HCT116 (cell line): ENCODE results near the gene ETNK1. TPM values are rescaled to one million over a fixed set of nuclear protein-coding genes. Genes with fewer than 3 reads are reported as not detected.

Experiments
- ATAC-seq: fragments of 200-7000 bp; cut with Tn5 transposase; 2 replicates; pipeline ENCODE4 v1.9.1; 2020; ENCODE audit warnings: mild to moderate bottlenecking, moderate library complexity
- BruUV-seq: library from RNA; stranded (reverse); fragments of 400-500 nt; replicated peaks from 2 replicates; lab custom pipeline; 2021; lab: Mats Ljungman, UMichigan
- CTCF ChIA-PET: fragments of 300-600 bp; sonication (Branson Sonifier 250); formaldehyde crosslinking; loops from one replicate; lab custom pipeline; 2021; ENCODE audit warnings: antibody characterized with exemption; lab: Charles Lee
- POLR2A ChIA-PET: fragments of 300-600, 350-600 bp; sonication (Branson Sonifier 250); formaldehyde crosslinking; loops from one replicate; lab custom pipeline; 2021; ENCODE audit warnings: antibody characterized with exemption; lab: Charles Lee
- RAD21 ChIA-PET, 2 experiments: fragments of 300-600 bp; sonication (Branson Sonifier 250); formaldehyde crosslinking; loops; one replicate each; lab custom pipeline; 2023; ENCODE audit warnings: low total read pairs in 2 of 2; ENCODE audit not compliant: uncharacterized antibody in 2 of 2, unreplicated experiment in 2 of 2, low non-redundant PET in 1 of 2; lab: Charles Lee
- DNase-seq: peaks from one replicate; pipeline ENCODE4 v3.0.0-alpha.2; 2010; ENCODE audit warnings: low read depth, low spot score
- H2AFZ ChIP-seq: fragments of 200-600 bp; shearing (Covaris generic), sonication (generic); 2 replicates; pipeline ENCODE4 v1.6.1; 2017; ENCODE audit warnings: low read depth, mixed run types, mixed read lengths, antibody characterized with exemption, low read length; ENCODE audit not compliant: poor library complexity, severe bottlenecking
- H3K27ac ChIP-seq: 2 replicates; pipeline ENCODE4 v1.5.1; 2012; ENCODE audit warnings: low read depth, low read length
- H3K27me3 ChIP-seq: fragments of 200-600 bp; sonication (generic); 2 replicates; pipeline ENCODE4 v1.6.1; 2016; ENCODE audit warnings: mixed run types, low read length, mixed read lengths; ENCODE audit not compliant: insufficient read depth
- H3K36me3 ChIP-seq, 2 experiments: fragments of 200-500 bp in 1 of 2; fragments of 200-600 bp in 1 of 2; sonication (Bioruptor generic) in 1 of 2; sonication (generic) in 1 of 2; 2 replicates each; pipeline versions ENCODE4 v1.5.1 to v1.6.1; 2014 to 2016; ENCODE audit warnings: low read length in 2 of 2, inconsistent platforms in 1 of 2, mixed read lengths in 1 of 2, mixed run types in 1 of 2; ENCODE audit not compliant: insufficient read depth in 2 of 2, control insufficient read depth in 1 of 2
- H3K4me1 ChIP-seq, 2 experiments: fragments of 200-600 bp in 1 of 2; sonication (generic) in 1 of 2; 2 replicates each; pipeline versions ENCODE4 v1.5.1 to v1.6.1; 2012 to 2017; ENCODE audit warnings: low read length in 2 of 2, inconsistent platforms in 1 of 2, mild to moderate bottlenecking in 1 of 2, mixed read lengths in 1 of 2, mixed run types in 1 of 2, moderate library complexity in 1 of 2; ENCODE audit not compliant: insufficient read depth in 2 of 2, control insufficient read depth in 1 of 2
- H3K4me2 ChIP-seq: fragments of 200-600 bp; sonication (generic); 2 replicates; pipeline ENCODE4 v1.6.1; 2017; ENCODE audit warnings: mixed run types, low read length, mixed read lengths
- H3K4me3 ChIP-seq, 2 experiments: fragments of 200-600 bp in 1 of 2; sonication (generic) in 1 of 2; replicated peaks in 1 of 2; 2 replicates each; pipeline ENCODE4 v1.5.1; 2011 to 2016; ENCODE audit warnings: low read length in 2 of 2, control low read depth in 1 of 2, low read depth in 1 of 2, mild to moderate bottlenecking in 1 of 2, mixed read lengths in 1 of 2, mixed run types in 1 of 2
- H3K79me2 ChIP-seq: fragments of 200-600 bp; sonication (generic); 2 replicates; pipeline ENCODE4 v1.6.1; 2017; ENCODE audit warnings: mild to moderate bottlenecking, mixed run types, low read length, moderate library complexity, mixed read lengths; ENCODE audit not compliant: insufficient read depth
- H3K9ac ChIP-seq: fragments of 200-600 bp; sonication (generic); 2 replicates; pipeline ENCODE4 v1.6.1; 2016; ENCODE audit warnings: low read length, mixed read lengths
- H3K9me2 ChIP-seq: fragments of 200-600 bp; sonication (generic), shearing (Covaris generic); 2 replicates; pipeline ENCODE4 v1.6.1; 2017; ENCODE audit warnings: mixed run types, mild to moderate bottlenecking, moderate library complexity; ENCODE audit not compliant: insufficient read depth
- H3K9me3 ChIP-seq, 2 experiments: fragments of 200-500 bp in 1 of 2; fragments of 200-600 bp in 1 of 2; sonication (Bioruptor generic) in 1 of 2; sonication (generic) in 1 of 2; 2 replicates each; pipeline ENCODE4 v1.6.1; 2014 to 2017; ENCODE audit warnings: low read length in 2 of 2, mixed read lengths in 2 of 2, inconsistent platforms in 1 of 2, low read depth in 1 of 2, mild to moderate bottlenecking in 1 of 2, mixed run types in 1 of 2, moderate library complexity in 1 of 2; ENCODE audit not compliant: control insufficient read depth in 1 of 2, insufficient read depth in 1 of 2
- H4K20me1 ChIP-seq: fragments of 200-600 bp; sonication (generic), shearing (Covaris generic); 2 replicates; pipeline ENCODE4 v1.6.1; 2017; ENCODE audit warnings: mixed run types, mild to moderate bottlenecking, moderate library complexity; ENCODE audit not compliant: insufficient read depth
- ATF3 ChIP-seq: IDR thresholded peaks from 2 replicates; pipeline ENCODE4 v1.6.1; 2012
- CBX3 ChIP-seq: IDR thresholded peaks from 2 replicates; pipeline ENCODE4 v1.6.1; 2012; ENCODE audit warnings: low read depth
- EGR1 ChIP-seq: IDR thresholded peaks from 2 replicates; pipeline ENCODE4 v1.6.1; 2012; ENCODE audit warnings: low read depth
- EZH2 ChIP-seq: fragments of 200-600 bp; sonication (generic); IDR thresholded peaks from 2 replicates; pipeline ENCODE4 v1.6.1; 2017; ENCODE audit warnings: antibody characterized with exemption, mixed run types
- JUND ChIP-seq: IDR thresholded peaks from 2 replicates; pipeline ENCODE4 v1.6.1; 2012
- SRF ChIP-seq: IDR thresholded peaks from 2 replicates; pipeline ENCODE4 v1.6.1; 2012; ENCODE audit warnings: low read depth
- intact Hi-C: fragments of 100-400 bp; cut with micrococcal nuclease; formaldehyde crosslinking; loops from 2 replicates; pipeline ENCODE4 v1.10.0; 2022
- total RNA-seq: library from RNA; stranded (reverse); gene quantifications from one replicate; pipeline ENCODE4 v1.2.1, GENCODE V29; 2021; ENCODE audit not compliant: unreplicated experiment

ETNK1 gene
- total RNA-seq, 1 experiment from 2014 or later: 83.6 TPM

GRCh38 chr12:22733756-22734155 lies 108.8 kb downstream of the ETNK1 start:
- H3K9me2 ChIP-seq: no peaks in the 10 kb centered on the region
- H3K9me3 ChIP-seq: no peaks in the 10 kb centered on the region
- peak; percentile 54; the same call in 1 of the 2 replicates for ATAC-seq
- H3K27ac ChIP-seq: no peak overlapping the region
- RAD21 ChIA-PET: no interaction called here
- H3K79me2 ChIP-seq: no peaks in the 10 kb centered on the region
- intact Hi-C loops: no loop called here
- H3K4me3 ChIP-seq: no peak overlapping the region
- CTCF ChIA-PET: no interaction called here
- no TSS peak for BruUV-seq
- H3K9ac ChIP-seq: no peak overlapping the region
- H3K36me3 ChIP-seq: no peaks in the 10 kb centered on the region
- H4K20me1 ChIP-seq: no peaks in the 10 kb centered on the region
- POLR2A ChIA-PET: no interaction called here
- H3K4me1 ChIP-seq: no peaks in the 10 kb centered on the region
- TF ChIP-seq EGR1 (no peak), SRF (no peak), CBX3 (no peak), EZH2 (no peak), ATF3 (no peak)
- no peak for DNase-seq
- H3K27me3 ChIP-seq: no peaks in the 10 kb centered on the region
- H2AFZ ChIP-seq: no peak overlapping the region
- H3K4me2 ChIP-seq: no peak overlapping the region

- H2AFZ ChIP-seq: no peak overlapping the region
- H3K9me3 ChIP-seq: no peaks in the 10 kb centered on the region
- POLR2A ChIA-PET: no interaction called here
- H3K4me2 ChIP-seq: no peak overlapping the region
- H3K36me3 ChIP-seq: no peaks in the 10 kb centered on the region
- H3K9ac ChIP-seq: no peak overlapping the region
- intact Hi-C loops: no loop called here
- RAD21 ChIA-PET: no interaction called here
- no peak overlapping the region for H3K4me3 ChIP-seq
- no peak for DNase-seq
- H3K4me1 ChIP-seq: no peaks in the 10 kb centered on the region
- no peak for ATAC-seq
- no TSS peak for BruUV-seq
- no peak overlapping the region for H3K27ac ChIP-seq
- no peaks in the 10 kb centered on the region for H3K79me2 ChIP-seq
- CTCF ChIA-PET: no interaction called here
- TF ChIP-seq JUND (no peak), ATF3 (no peak)
- H3K27me3 ChIP-seq: no peaks in the 10 kb centered on the region
- no peaks in the 10 kb centered on the region for H3K9me2 ChIP-seq
- H4K20me1 ChIP-seq: no peaks in the 10 kb centered on the region
Measured at GRCh38 chr12:22738945-22739344, 114.0 kb downstream of the ETNK1 start.

Other genes starting within 250 kb of the ETNK1 start
- gene C2CD5, start 80.6 kb upstream of the ETNK1 start, total RNA-seq: 22.9 TPM